HEK293T (cell line): Measurements from ENCODE around the gene INVS.
A peak's percentile ranks its signal among the peaks of the same experiment; 100 is the strongest.
"Not testable (repeated sequence)": the region's sequence is repeated elsewhere in the genome, so short reads cannot be mapped to it uniquely, and the experiment has no call there.

ENCODE experiments used
- CTCF ChIA-PET: fragments of 350-600 bp; formaldehyde crosslinking; extraction: SDS; loops from one replicate; lab custom pipeline; 2021; ENCODE audit warnings: antibody characterized with exemption, inconsistent platforms; lab: Yijun Ruan, JAX
- POLR2A ChIA-PET: fragments of 350-600 bp; formaldehyde crosslinking; extraction: SDS; loops from one replicate; lab custom pipeline; 2020; ENCODE audit warnings: antibody characterized with exemption, inconsistent platforms; lab: Yijun Ruan, JAX
- DNase-seq: peaks from one replicate; pipeline ENCODE4 v3.0.0; 2012; ENCODE audit warnings: mixed read lengths; ENCODE audit errors: extremely low spot score
- ARNT ChIP-seq: fragments of 450-650 bp; IDR thresholded peaks from 2 replicates; pipeline ENCODE4 v1.6.1; 2017; ENCODE audit warnings: mild to moderate bottlenecking
- BHLHE40 ChIP-seq: fragments of 450-650 bp; IDR thresholded peaks from 2 replicates; pipeline ENCODE4 v1.6.1; 2016; ENCODE audit warnings: mild to moderate bottlenecking, moderate library complexity, borderline replicate concordance
- CTBP1 ChIP-seq: fragments of 450-650 bp; IDR thresholded peaks from 2 replicates; pipeline ENCODE4 v1.6.1; 2016; ENCODE audit warnings: borderline replicate concordance
- ELF4 ChIP-seq: fragments of 450-650 bp; IDR thresholded peaks from 2 replicates; pipeline ENCODE4 v1.6.1; 2017; ENCODE audit warnings: antibody characterized with exemption
- FOXA1 ChIP-seq: fragments of 450-650 bp; IDR thresholded peaks from 2 replicates; pipeline ENCODE4 v1.6.1; 2016; ENCODE audit warnings: mild to moderate bottlenecking
- FOXK2 ChIP-seq: fragments of 450-650 bp; IDR thresholded peaks from 2 replicates; pipeline ENCODE4 v1.6.1; 2016; ENCODE audit warnings: mild to moderate bottlenecking
- FOXM1 ChIP-seq: fragments of 450-650 bp; IDR thresholded peaks from 2 replicates; pipeline ENCODE4 v1.6.1; 2017; ENCODE audit warnings: mild to moderate bottlenecking, borderline replicate concordance
- HDGF ChIP-seq: fragments of 450-650 bp; IDR thresholded peaks from 2 replicates; pipeline ENCODE4 v1.6.1; 2017; ENCODE audit warnings: antibody characterized with exemption, borderline replicate concordance
- L3MBTL2 ChIP-seq: fragments of 450-650 bp; conservative IDR thresholded peaks from 2 replicates; pipeline ENCODE4 v1.6.1; 2016; ENCODE audit warnings: mild to moderate bottlenecking
- LEF1 ChIP-seq: fragments of 450-650 bp; IDR thresholded peaks from 2 replicates; pipeline ENCODE4 v1.6.1; 2017; ENCODE audit warnings: mild to moderate bottlenecking, borderline replicate concordance
- NFRKB ChIP-seq: fragments of 450-650 bp; IDR thresholded peaks from 2 replicates; pipeline ENCODE4 v1.6.1; 2016; ENCODE audit warnings: mild to moderate bottlenecking, moderate library complexity
- PKNOX1 ChIP-seq: fragments of 450-650 bp; IDR thresholded peaks from 2 replicates; pipeline ENCODE4 v1.6.1; 2016
- SP1 ChIP-seq: fragments of 450-650 bp; IDR thresholded peaks from 2 replicates; pipeline ENCODE4 v1.6.1; 2017
- SUZ12 ChIP-seq: fragments of 450-650 bp; IDR thresholded peaks from 2 replicates; pipeline ENCODE4 v1.6.1; 2016; ENCODE audit warnings: mild to moderate bottlenecking
- TARDBP ChIP-seq: fragments of 450-650 bp; IDR thresholded peaks from 2 replicates; pipeline ENCODE4 v1.6.1; 2016
- ZNF384 ChIP-seq: fragments of 450-650 bp; IDR thresholded peaks from 2 replicates; pipeline ENCODE4 v1.6.1; 2016

INVS gene

DNA sequence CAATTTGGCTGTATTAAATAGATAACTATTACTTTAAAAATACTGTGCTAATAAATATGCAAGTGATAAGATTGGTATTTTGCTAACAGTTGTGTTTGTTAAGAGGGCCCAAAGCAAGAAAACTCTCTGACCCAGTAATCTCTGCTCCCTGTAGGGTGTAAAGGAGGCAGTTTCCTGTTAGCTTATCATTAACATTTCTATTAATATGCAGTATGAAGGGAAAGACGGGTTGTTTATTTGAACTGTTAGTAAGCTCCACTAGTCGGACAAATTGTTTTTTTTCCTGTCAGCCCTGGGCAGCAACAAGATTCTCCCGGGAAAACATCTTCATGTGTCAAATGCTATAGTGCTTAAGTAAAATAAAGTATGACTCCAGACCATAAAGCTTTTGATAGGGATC lies 35.9 kb upstream of the INVS start:
- ChIA-PET POLR2A (no interaction called here), CTCF (no interaction called here)
- DNase-seq: no peak
- no peak for TF ChIP-seq TARDBP
- TF ChIP-seq L3MBTL2: no peak
- TF ChIP-seq CTBP1: no peak
- TF ChIP-seq NFRKB: no peak
- TF ChIP-seq BHLHE40: no peak
- no peak for TF ChIP-seq FOXK2
- no peak for TF ChIP-seq FOXA1
- TF ChIP-seq HDGF: no peak
- TF ChIP-seq FOXM1: no peak

GRCh38 chr9:100064872-100065581 lies 34.0 kb upstream of the INVS start:
- CTCF ChIA-PET: no interaction called here
- DNase-seq: no peak
- POLR2A ChIA-PET: no interaction called here
- TF ChIP-seq FOXK2: no peak
- no peak for TF ChIP-seq CTBP1
- no peak for TF ChIP-seq ELF4
- no peak for TF ChIP-seq LEF1
- TF ChIP-seq ZNF384: no peak
- TF ChIP-seq L3MBTL2: no peak
- no peak for TF ChIP-seq FOXM1
- TF ChIP-seq FOXA1: no peak
- no peak for TF ChIP-seq NFRKB

- CTCF ChIA-PET: no interaction called here
- TF ChIP-seq FOXK2 (no peak), FOXM1 (no peak), LEF1 (no peak), NFRKB (no peak), ARNT (no peak)
- POLR2A ChIA-PET: no interaction called here
- DNase-seq: peak; percentile 13
Observed at GRCh38 chr9:100066539-100066938, 32.5 kb upstream of the INVS start.

- POLR2A ChIA-PET, CTCF ChIA-PET, DNase-seq: not testable (repeated sequence)
Observed at GRCh38 chr9:100067990-100068389, 31.1 kb upstream of the INVS start.

DNA sequence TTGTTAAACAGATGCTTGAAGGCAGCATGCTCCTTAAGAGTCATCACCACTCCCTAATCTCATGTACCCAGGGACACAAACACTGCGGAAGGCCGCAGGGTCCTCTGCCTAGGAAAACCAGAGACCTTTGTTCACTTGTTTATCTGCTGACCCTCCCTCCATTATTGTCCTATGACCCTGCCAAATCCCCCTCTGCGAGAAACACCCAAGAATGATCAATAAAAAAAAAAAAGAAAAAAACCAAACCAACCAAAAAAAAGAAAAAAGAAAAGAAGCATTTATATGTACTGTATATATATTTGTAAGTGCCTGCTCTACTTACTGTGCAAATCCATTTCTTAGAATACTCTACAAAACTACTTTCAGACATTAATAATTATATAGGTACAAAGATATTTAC lies 30.0 kb upstream of the INVS start:
- DNase-seq, POLR2A ChIA-PET, CTCF ChIA-PET: not testable (repeated sequence)

DNA sequence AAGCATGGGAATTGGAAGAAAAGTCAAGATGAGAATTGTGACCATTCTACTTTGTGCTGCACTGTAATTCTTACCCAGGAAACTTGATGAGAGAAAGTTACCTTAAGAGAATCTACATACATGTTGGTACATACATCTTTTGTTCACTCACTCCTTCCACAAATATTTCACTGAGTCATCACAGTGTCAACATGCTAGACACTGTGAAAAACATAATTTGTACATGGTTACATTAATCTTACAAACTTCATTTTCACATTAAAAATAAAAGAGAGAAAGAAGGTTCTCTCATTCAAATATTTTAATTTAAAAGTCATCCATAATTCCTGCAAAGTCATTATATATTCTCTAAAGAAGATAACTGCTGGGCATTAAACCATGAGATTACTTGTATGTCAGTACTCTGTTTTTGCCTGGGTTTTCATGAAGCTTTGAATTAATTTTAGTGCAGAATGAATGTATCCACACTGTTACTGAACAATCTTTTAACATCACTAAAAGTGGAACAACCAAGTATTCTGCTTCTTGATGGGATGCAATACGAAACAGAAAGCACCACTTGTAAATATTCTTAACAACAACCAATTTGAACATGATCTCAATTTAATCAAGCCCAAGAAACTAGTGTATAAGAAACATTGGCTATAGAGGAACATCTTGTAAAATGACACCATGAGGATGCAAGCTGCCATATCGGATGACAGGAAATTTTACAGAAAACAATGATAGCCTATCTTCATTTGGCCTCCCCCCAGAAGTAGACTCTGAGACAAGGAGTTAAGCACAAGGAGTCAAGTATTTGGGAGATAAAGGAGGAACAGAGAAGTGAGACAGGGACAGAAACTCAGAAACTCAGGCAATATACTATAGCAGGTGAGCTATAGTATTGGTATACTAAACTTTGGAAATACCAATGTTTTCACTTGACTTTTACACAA lies 28.7 kb upstream of the INVS start:
- TF ChIP-seq PKNOX1: no peak
- no peak for TF ChIP-seq LEF1
- no peak for TF ChIP-seq ZNF384
- no peak for TF ChIP-seq ELF4
- no peak for DNase-seq
- CTCF ChIA-PET: no interaction called here
- POLR2A ChIA-PET: no interaction called here

DNA sequence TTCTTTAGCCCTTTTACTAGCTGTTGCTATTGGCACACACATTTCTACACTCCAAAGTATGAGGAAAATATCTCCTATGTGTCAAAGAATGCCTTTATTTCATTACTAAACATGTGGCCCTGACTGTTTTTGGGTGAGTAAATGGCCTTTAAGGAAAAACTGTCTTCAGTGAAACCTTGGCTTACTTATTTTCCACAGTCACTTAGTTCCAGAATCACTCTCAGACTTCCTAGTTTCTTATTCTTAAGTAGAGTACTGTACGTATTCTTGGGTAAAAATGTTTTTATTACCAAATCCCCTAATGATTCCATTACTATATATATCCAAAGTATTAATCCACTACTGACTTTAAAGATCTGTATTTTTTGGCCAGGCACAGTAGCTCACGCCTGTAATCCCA lies 27.8 kb upstream of the INVS start:
- CTCF ChIA-PET: interaction anchor here (0.6 kb wide), 1 partner anchor 25 kb away, joined by 4 read pairs; no protein-coding TSS in a partner anchor
- no peak for DNase-seq
- POLR2A ChIA-PET: no interaction called here
- no peak for TF ChIP-seq L3MBTL2
- TF ChIP-seq SP1: no peak
- TF ChIP-seq PKNOX1: no peak
- TF ChIP-seq CTBP1: no peak
- no peak for TF ChIP-seq ZNF384
- TF ChIP-seq ARNT: no peak
- no peak for TF ChIP-seq FOXK2
- no peak for TF ChIP-seq LEF1
- TF ChIP-seq SUZ12: no peak
- TF ChIP-seq HDGF: no peak
- TF ChIP-seq ELF4: no peak
- no peak for TF ChIP-seq FOXM1
- no peak for TF ChIP-seq NFRKB
- no peak for TF ChIP-seq FOXA1
